ENCODE results near the gene IRS2.
"Not testable (repeated sequence)": the region's sequence is repeated elsewhere in the genome, so short reads cannot be mapped to it uniquely, and the experiment has no call there.

Gene IRS2

GRCh38 chr13:109734002-109734785 lies 52.2 kb downstream of the IRS2 start:
- FAIRE-seq (no peak), DNase-seq (ENCODE audit: insufficient read length, low spot score) (no peak)
- no peak for TF ChIP-seq POLR2AphosphoS5 (IDR thresholded peaks at IDR 0.05; ENCODE audit: low read depth, low read length)
- TF ChIP-seq TAF1 (IDR thresholded peaks at IDR 0.05; ENCODE audit: low read depth, low read length), result no peak
- TF ChIP-seq PAX5 (IDR thresholded peaks at IDR 0.05; ENCODE audit: insufficient read depth, low read length, severe bottlenecking), result no peak
- TF ChIP-seq POU2F2 (IDR thresholded peaks at IDR 0.05; ENCODE audit: low read depth, low read length), result no peak
- TF ChIP-seq SPI1 (IDR thresholded peaks at IDR 0.05; ENCODE audit: low read depth, low read length), result no peak
- no peak for TF ChIP-seq POLR2A (IDR thresholded peaks at IDR 0.05; ENCODE audit: low read depth, low read length)

GRCh38 chr13:109733550-109733949 lies 52.8 kb downstream of the IRS2 start:
- no peak for TF ChIP-seq PAX5 (IDR thresholded peaks at IDR 0.05; ENCODE audit: insufficient read depth, low read length, severe bottlenecking)
- TF ChIP-seq POLR2A (IDR thresholded peaks at IDR 0.05; ENCODE audit: low read depth, low read length), result no peak
- no peak for TF ChIP-seq POLR2AphosphoS5 (IDR thresholded peaks at IDR 0.05; ENCODE audit: low read depth, low read length)
- no peak for TF ChIP-seq SPI1 (IDR thresholded peaks at IDR 0.05; ENCODE audit: low read depth, low read length)
- no peak for TF ChIP-seq POU2F2 (IDR thresholded peaks at IDR 0.05; ENCODE audit: low read depth, low read length)
- no peak for TF ChIP-seq TAF1 (IDR thresholded peaks at IDR 0.05; ENCODE audit: low read depth, low read length)
- no peak for FAIRE-seq
- no peak for DNase-seq (ENCODE audit: insufficient read length, low spot score)

DNA sequence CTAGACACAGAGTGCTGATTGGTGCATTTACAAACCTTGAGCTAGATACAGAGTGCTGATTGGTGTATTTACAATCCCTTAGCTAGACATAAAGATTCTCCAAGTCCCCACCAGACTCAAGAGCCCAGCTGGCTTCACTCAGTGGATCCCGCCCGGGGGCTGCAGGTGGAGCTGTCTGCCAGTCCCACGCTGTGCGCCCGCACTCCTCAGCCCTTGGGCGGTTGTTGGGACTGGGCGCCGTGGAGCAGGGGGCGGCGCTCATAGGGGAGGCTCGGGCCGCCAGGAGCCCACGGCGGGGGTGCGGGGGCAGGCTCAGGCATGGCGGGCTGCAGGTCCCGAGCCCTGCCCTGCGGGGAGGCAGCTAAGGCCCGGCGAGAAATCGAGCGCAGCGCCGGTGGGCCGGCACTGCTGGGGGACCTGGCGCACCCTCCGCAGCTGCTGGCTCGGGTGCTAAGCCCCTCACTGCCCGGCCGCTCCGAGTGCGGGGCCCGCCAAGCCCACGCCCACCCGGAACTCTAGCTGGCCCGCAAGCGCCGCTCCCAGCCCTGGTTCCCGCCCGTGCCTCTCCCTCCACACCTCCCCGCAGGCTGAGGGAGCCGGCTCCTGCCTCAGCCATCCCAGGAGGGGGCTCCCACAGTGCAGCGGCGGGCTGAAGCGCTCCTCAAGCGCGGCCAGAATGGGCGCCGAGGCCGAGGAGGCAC lies 53.8 kb downstream of the IRS2 start:
- DNase-seq (ENCODE audit: insufficient read length, low spot score); FAIRE-seq: not testable (repeated sequence)

DNA sequence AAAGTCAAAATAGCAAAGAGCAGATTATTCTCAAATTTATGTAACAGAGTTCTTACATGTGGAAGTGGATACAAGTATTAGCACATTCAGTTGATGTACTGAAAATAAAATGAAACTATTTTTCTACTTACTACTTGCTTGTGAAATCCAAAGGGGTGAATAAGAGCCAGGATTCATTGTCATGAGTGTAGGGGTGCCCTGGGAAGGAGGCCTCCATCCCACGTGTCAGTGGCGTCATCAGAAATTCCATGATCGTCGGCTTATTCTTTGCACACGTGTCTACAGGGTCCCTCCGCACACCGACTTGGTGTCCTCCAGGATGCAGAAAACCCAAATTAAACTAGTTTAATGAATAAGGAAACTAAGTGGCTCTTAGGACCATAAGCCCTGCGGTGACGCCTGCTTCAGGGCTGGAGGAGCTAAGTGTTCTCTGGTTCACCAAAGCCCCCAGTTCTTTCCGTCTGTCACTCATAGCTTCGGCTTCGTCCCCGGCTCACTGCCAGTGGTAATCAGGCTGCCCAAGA lies 55.5 kb downstream of the IRS2 start:
- TF ChIP-seq PAX5 (IDR thresholded peaks at IDR 0.05; ENCODE audit: insufficient read depth, low read length, severe bottlenecking) (no peak), POLR2AphosphoS5 (IDR thresholded peaks at IDR 0.05; ENCODE audit: low read depth, low read length) (no peak), SPI1 (IDR thresholded peaks at IDR 0.05; ENCODE audit: low read depth, low read length) (no peak), POLR2A (IDR thresholded peaks at IDR 0.05; ENCODE audit: low read depth, low read length) (no peak), POU2F2 (IDR thresholded peaks at IDR 0.05; ENCODE audit: low read depth, low read length) (no peak), TAF1 (IDR thresholded peaks at IDR 0.05; ENCODE audit: low read depth, low read length) (no peak)
- DNase-seq (ENCODE audit: insufficient read length, low spot score) (no peak), FAIRE-seq (no peak)

GRCh38 chr13:109728791-109729731 lies 57.3 kb downstream of the IRS2 start:
- FAIRE-seq, result no peak

GRCh38 chr13:109728061-109728460 lies 58.3 kb downstream of the IRS2 start:
- FAIRE-seq, result no peak

More at GRCh38 chr13:109728791-109729731, 57.3 kb downstream of the IRS2 start:
- DNase-seq (ENCODE audit: insufficient read length, low spot score), result no peak
- no peak for TF ChIP-seq PAX5 (IDR thresholded peaks at IDR 0.05; ENCODE audit: insufficient read depth, low read length, severe bottlenecking)
- TF ChIP-seq TAF1 (IDR thresholded peaks at IDR 0.05; ENCODE audit: low read depth, low read length), result no peak
- no peak for TF ChIP-seq POLR2A (IDR thresholded peaks at IDR 0.05; ENCODE audit: low read depth, low read length)
- TF ChIP-seq POU2F2 (IDR thresholded peaks at IDR 0.05; ENCODE audit: low read depth, low read length), result no peak
- TF ChIP-seq SPI1 (IDR thresholded peaks at IDR 0.05; ENCODE audit: low read depth, low read length), result no peak
- TF ChIP-seq POLR2AphosphoS5 (IDR thresholded peaks at IDR 0.05; ENCODE audit: low read depth, low read length), result no peak

DNA sequence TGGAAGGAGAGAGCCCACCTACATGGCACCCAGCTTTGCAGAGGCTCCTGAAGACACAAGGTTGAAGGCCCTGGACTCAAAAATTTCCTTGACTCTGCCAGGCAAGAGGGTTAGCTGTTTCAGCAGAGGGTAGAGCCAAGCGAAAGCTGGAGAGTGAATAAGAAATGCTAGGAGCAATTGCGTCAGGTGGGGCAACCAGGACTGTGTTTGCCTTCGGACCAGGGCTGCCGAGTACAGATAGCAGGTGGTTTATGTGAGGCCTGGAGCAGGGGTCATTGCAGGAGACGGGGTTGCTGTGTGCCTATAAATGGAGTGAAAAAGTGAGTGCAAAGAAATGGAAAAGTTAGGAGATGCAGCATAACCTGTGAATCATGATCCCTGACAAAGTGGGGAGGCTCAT lies 59.1 kb downstream of the IRS2 start:
- DNase-seq (ENCODE audit: insufficient read length, low spot score), result no peak
- TF ChIP-seq POU2F2 (IDR thresholded peaks at IDR 0.05; ENCODE audit: low read depth, low read length), result no peak
- no peak for TF ChIP-seq SPI1 (IDR thresholded peaks at IDR 0.05; ENCODE audit: low read depth, low read length)
- TF ChIP-seq POLR2A (IDR thresholded peaks at IDR 0.05; ENCODE audit: low read depth, low read length), result no peak
- TF ChIP-seq POLR2AphosphoS5 (IDR thresholded peaks at IDR 0.05; ENCODE audit: low read depth, low read length), result no peak
- no peak for TF ChIP-seq PAX5 (IDR thresholded peaks at IDR 0.05; ENCODE audit: insufficient read depth, low read length, severe bottlenecking)
- TF ChIP-seq TAF1 (IDR thresholded peaks at IDR 0.05; ENCODE audit: low read depth, low read length), result no peak

More at GRCh38 chr13:109728061-109728460, 58.3 kb downstream of the IRS2 start:
- no peak for TF ChIP-seq POLR2A (IDR thresholded peaks at IDR 0.05; ENCODE audit: low read depth, low read length)
- TF ChIP-seq TAF1 (IDR thresholded peaks at IDR 0.05; ENCODE audit: low read depth, low read length), result no peak
- TF ChIP-seq PAX5 (IDR thresholded peaks at IDR 0.05; ENCODE audit: insufficient read depth, low read length, severe bottlenecking), result no peak
- no peak for TF ChIP-seq POLR2AphosphoS5 (IDR thresholded peaks at IDR 0.05; ENCODE audit: low read depth, low read length)
- no peak for TF ChIP-seq SPI1 (IDR thresholded peaks at IDR 0.05; ENCODE audit: low read depth, low read length)
- no peak for TF ChIP-seq POU2F2 (IDR thresholded peaks at IDR 0.05; ENCODE audit: low read depth, low read length)
- no peak for DNase-seq (ENCODE audit: insufficient read length, low spot score)

GRCh38 chr13:109725995-109726637 lies 60.3 kb downstream of the IRS2 start:
- FAIRE-seq (no peak), DNase-seq (ENCODE audit: insufficient read length, low spot score) (no peak)
- TF ChIP-seq PAX5 (IDR thresholded peaks at IDR 0.05; ENCODE audit: insufficient read depth, low read length, severe bottlenecking), result no peak
- TF ChIP-seq SPI1 (IDR thresholded peaks at IDR 0.05; ENCODE audit: low read depth, low read length), result no peak

More for the DNA sequence above, 59.1 kb downstream of the IRS2 start:
- no peak for FAIRE-seq
